GM12878 (cell line): Measurements from ENCODE around the gene MEGF11. TPM values are rescaled to one million over a fixed set of nuclear protein-coding genes. Genes with fewer than 3 reads are reported as not detected.
A peak's percentile ranks its signal among the peaks of the same experiment; 100 is the strongest.

ENCODE experiments used
- ATAC-seq: fragments of 200-7000 bp; cut with Tn5 transposase; 3 replicates; pipeline ENCODE4 v1.9.1; 2020; ENCODE audit warnings: mild to moderate bottlenecking, moderate library complexity
- BruUV-seq: library from RNA; stranded (reverse); fragments of 400-500 nt; replicated peaks from 2 replicates; lab custom pipeline; 2021; lab: Mats Ljungman, UMichigan
- CTCF ChIA-PET: fragments of 300-600 bp; sonication (Branson Sonifier 250); formaldehyde crosslinking; extraction: SDS; loops from one replicate; lab custom pipeline; 2021; ENCODE audit warnings: inconsistent platforms; lab: Yijun Ruan, JAX
- POLR2A ChIA-PET: fragments of 350-600 bp; formaldehyde crosslinking; extraction: SDS; loops from one replicate; lab custom pipeline; 2021; ENCODE audit warnings: inconsistent platforms; lab: Charles Lee
- RAD21 ChIA-PET: fragments of 300-600 bp; sonication (Branson Sonifier 250); formaldehyde crosslinking; loops from one replicate; lab custom pipeline; 2023; ENCODE audit warnings: antibody characterized with exemption; ENCODE audit not compliant: unreplicated experiment; lab: Charles Lee
- SMC1A ChIA-PET: fragments of 300-600 bp; sonication (Branson Sonifier 250); formaldehyde crosslinking; loops from one replicate; lab custom pipeline; 2023; ENCODE audit not compliant: unreplicated experiment, uncharacterized antibody; lab: Charles Lee
- DNase-seq: peaks from one replicate; pipeline ENCODE4 v3.0.0-alpha.2; 2011; ENCODE audit warnings: low read depth, low spot score
- FAIRE-seq: peaks from 3 replicates; lab custom pipeline; 2011; peaks lifted over from hg19 to GRCh38; lab: Jason Lieb, UNC
- H2AFZ ChIP-seq: 2 replicates; pipeline ENCODE4 v1.6.0; 2011; ENCODE audit warnings: low read depth, low read length, control low read depth; ENCODE audit not compliant: control insufficient read depth
- H3K27ac ChIP-seq: 2 replicates; pipeline ENCODE4 v1.5.1; 2011; ENCODE audit warnings: control low read depth; ENCODE audit not compliant: control insufficient read depth, insufficient read depth
- H3K27me3 ChIP-seq, 2 experiments: replicated peaks in 1 of 2; 2 replicates each; pipeline versions ENCODE4 v1.6.0 to v1.6.1; 2011; ENCODE audit warnings: low read length in 1 of 2; ENCODE audit not compliant: control insufficient read depth in 2 of 2, insufficient read depth in 2 of 2
- H3K36me3 ChIP-seq, 2 experiments: 2 replicates each; pipeline ENCODE4 v1.5.1; 2011; ENCODE audit warnings: low read length in 1 of 2; ENCODE audit not compliant: control insufficient read depth in 2 of 2, insufficient read depth in 2 of 2
- H3K4me1 ChIP-seq: 2 replicates; pipeline ENCODE4 v1.6.1; 2011; ENCODE audit warnings: mild to moderate bottlenecking, low read length, moderate library complexity, mixed read lengths; ENCODE audit not compliant: control insufficient read depth, insufficient read depth
- H3K4me2 ChIP-seq: 2 replicates; pipeline ENCODE4 v1.6.0; 2011; ENCODE audit warnings: control low read depth; ENCODE audit not compliant: control insufficient read depth, insufficient read depth
- H3K4me3 ChIP-seq: fragments of 200-600 bp; sonication (generic); 2 replicates; pipeline ENCODE4 v1.5.1; 2016
- H3K79me2 ChIP-seq: 2 replicates; pipeline ENCODE4 v1.6.0; 2011; ENCODE audit warnings: low read length; ENCODE audit not compliant: control insufficient read depth, insufficient read depth
- H3K9ac ChIP-seq: 2 replicates; pipeline ENCODE4 v1.8.0; 2011; ENCODE audit warnings: low read length, control low read depth, mixed read lengths; ENCODE audit not compliant: control insufficient read depth, insufficient read depth
- H3K9me3 ChIP-seq: replicated peaks from 3 replicates; pipeline ENCODE4 v1.5.1; 2011; ENCODE audit warnings: mild to moderate bottlenecking, low read length; ENCODE audit not compliant: control insufficient read depth, insufficient read depth
- H4K20me1 ChIP-seq: 2 replicates; pipeline ENCODE4 v1.6.0; 2011; ENCODE audit not compliant: control insufficient read depth, insufficient read depth
- BHLHE40 ChIP-seq, 2 experiments: fragments of 450-650 bp in 1 of 2; IDR thresholded peaks; 2 replicates each; pipeline ENCODE4 v1.6.1; 2011 to 2017; ENCODE audit warnings: low read depth in 2 of 2, borderline replicate concordance in 1 of 2, improper control_type of control experiment in 1 of 2, low read length in 1 of 2, mild to moderate bottlenecking in 1 of 2
- CTCF ChIP-seq, 3 experiments: IDR thresholded peaks in 2 of 3; conservative IDR thresholded peaks in 1 of 3; 2 replicates each; pipeline ENCODE4 v1.5.1; 2011; ENCODE audit warnings: low read depth in 3 of 3, low read length in 3 of 3, mild to moderate bottlenecking in 3 of 3, control low read depth in 2 of 3, moderate library complexity in 2 of 3, inconsistent platforms in 1 of 3, mixed read lengths in 1 of 3; ENCODE audit not compliant: control insufficient read depth in 2 of 3, insufficient read depth in 1 of 3; ENCODE audit errors: extremely low read depth in 1 of 3
- MEF2A ChIP-seq: IDR thresholded peaks from 2 replicates; pipeline ENCODE4 v1.6.1; 2011; ENCODE audit warnings: low read depth, mild to moderate bottlenecking, low read length, moderate library complexity; ENCODE audit not compliant: insufficient read depth
- MXI1 ChIP-seq: fragments of 150-350 bp; IDR thresholded peaks from 2 replicates; pipeline ENCODE4 v1.6.1; 2011; ENCODE audit warnings: low read depth, mild to moderate bottlenecking, inconsistent platforms, low read length, improper control_type of control experiment
- NRF1 ChIP-seq: conservative IDR thresholded peaks from 2 replicates; pipeline ENCODE4 v1.6.1; 2011; ENCODE audit warnings: mild to moderate bottlenecking, low read depth, low read length, improper control_type of control experiment
- ZBTB4 ChIP-seq: fragments of 450-650 bp; formaldehyde crosslinking; IDR thresholded peaks from 2 replicates; pipeline ENCODE4 v1.4.0; 2022; ENCODE audit warnings: mild to moderate bottlenecking, moderate library complexity
- WGBS: methylation state at CpG from one replicate; pipeline ENCODE4 v1.1.6; 2016; ENCODE audit warnings: low lambda C conversion rate; ENCODE audit not compliant: insufficient replicate concordance, insufficient coverage; ENCODE audit errors: missing lambda C conversion rate; 5-methylcytosine and 5-hydroxymethylcytosine counted together
- in situ Hi-C: fragments of 300-500 bp; cut with MboI; formaldehyde crosslinking; loops from 9 replicates; pipeline ENCODE4 v1.14.3; 2018; ENCODE audit warnings: mixed read lengths
- intact Hi-C: fragments of 100-400 bp; cut with micrococcal nuclease; formaldehyde crosslinking; loops from one replicate; pipeline ENCODE4 v1.14.2; 2022; ENCODE audit not compliant: unreplicated experiment
- polyA plus RNA-seq, 11 experiments: library from polyadenylated mRNA; depleted of rRNA in 4 of 11; unstranded in 6 of 11; stranded (reverse) in 5 of 11; fragments of >200 nt; fragmentation: Nextera tagmentation in 4 of 11; fragmentation: Illumina TruSeq in 1 of 11; extraction: Ambion mirVana in 4 of 11; extraction: Trizol in 1 of 11; gene quantifications; 1 replicate in 1 of 11; 2 replicates in 10 of 11; pipeline versions ENCODE4 v1.2.1 to v1.2.3, GENCODE V29; 2011 to 2016; ENCODE audit warnings: inconsistent platforms in 2 of 11, missing spikeins in 2 of 11, low read depth in 1 of 11
- total RNA-seq, 4 experiments: library from RNA; depleted of rRNA in 3 of 4; stranded (reverse); fragments of >200 nt in 3 of 4; fragmentation: Illumina TruSeq in 1 of 4; extraction: Trizol in 1 of 4; gene quantifications; 2 replicates each; pipeline versions ENCODE4 v1.2.1 to v1.2.3, GENCODE V29; 2013 to 2021

MEGF11 gene
- total and polyA plus RNA-seq, 10 of the 15 experiments (the other 5 are each of a cell fraction or from before 2014, with no cell fraction given): 0.03 to 1.7 (median 0.49) TPM

- Histone ChIP-seq H3K79me2 (no peaks in the 10 kb centered on the region), H3K9me3 (no peaks in the 10 kb centered on the region), H3K9ac (no peak overlapping the region), H3K4me2 (no peak overlapping the region), H3K27ac (no peak overlapping the region), H4K20me1 (no peaks in the 10 kb centered on the region), H3K27me3 (no peaks in the 10 kb centered on the region; a peak in 1 of 4 replicates), H2AFZ (no peak overlapping the region), H3K4me3 (no peak overlapping the region), H3K4me1 (no peaks in the 10 kb centered on the region), H3K36me3 (no peaks in the 10 kb centered on the region)
- in situ Hi-C loops: no loop called here
- POLR2A ChIA-PET: no interaction called here
- no TSS peak for BruUV-seq
- WGBS: 33% methylated on average over 18 of the region's 20 CpGs
- FAIRE-seq: no peak
- RAD21 ChIA-PET: no interaction called here
- CTCF ChIA-PET: no interaction called here
- no peak for DNase-seq
- SMC1A ChIA-PET: no interaction called here
- intact Hi-C loops: no loop called here
- no peak for TF ChIP-seq CTCF (IDR thresholded peaks at IDR 0.05 in 2 of 3, conservative IDR thresholded peaks at IDR 0.05 in 1 of 3; ENCODE audit: control insufficient read depth in 2 of 3, extremely low read depth in 1 of 3, insufficient read depth in 1 of 3, low read depth in 3 of 3, low read length in 3 of 3)
- TF ChIP-seq MEF2A: no peak
- 0 out of 4 replicates have a peak, but pooled peaks of 1 of the 2 experiments have one; percentile 4 for TF ChIP-seq BHLHE40 (IDR thresholded peaks at IDR 0.05; ENCODE audit: borderline replicate concordance in 1 of 2, low read depth in 2 of 2, low read length in 1 of 2)
- no peak for TF ChIP-seq NRF1
- no peak for TF ChIP-seq ZBTB4 (CRISPR knock-in tag)
- no peak for TF ChIP-seq MXI1
- ATAC-seq: peak; percentile 24; the same call in 1 of the 3 replicates
Measured at GRCh38 chr15:66078196-66078928, 175.2 kb downstream of the MEGF11 start.
